ENCODE data around the gene FBXL14. TPM values are rescaled to one million over a fixed set of nuclear protein-coding genes. Genes with fewer than 3 reads are reported as not detected.
A peak's percentile ranks its signal among the peaks of the same experiment; 100 is the strongest.

Gene FBXL14
- polyA plus RNA-seq, 1 donor from 2014 or later = 15.1 TPM

GRCh38 chr12:1628666-1629337 is 34.4 kb upstream of the FBXL14 start, which contains the start of gene WNT5B:
Gene WNT5B, plus strand, starts transcription at chr12:1629231. Its CDS starts 2,124 bp downstream, at chr12:1631355.
- Histone ChIP-seq H3K27me3 (ENCODE audit: insufficient read depth, low read depth, low read length) (no peaks in the 10 kb centered on the region), H3F3A (ENCODE audit: insufficient read depth, low read length, poor library complexity, severe bottlenecking) (no peaks in the 10 kb centered on the region), H3K27ac (ENCODE audit: low read length) (no peak within 1 kb of the TSS), H3K36me3 (ENCODE audit: insufficient read depth, low read length) (no peaks in the 10 kb centered on the region), H3K9me2 (ENCODE audit: insufficient read depth, low read length) (no peaks in the 10 kb centered on the region), H3K9me3 (ENCODE audit: low read length) (no peaks in the 10 kb centered on the region), H3K4me2 (ENCODE audit: low read length) (no peak within 1 kb of the TSS), H2AFZ (ENCODE audit: low read depth, low read length) (no peak within 1 kb of the TSS), H3K79me2 (replicated peaks; ENCODE audit: insufficient read depth, low read length) (no peaks in the 10 kb centered on the region), H3K4me3 (ENCODE audit: low read length) (peak within 1 kb of the TSS; percentile 51), H4K20me1 (ENCODE audit: insufficient read depth) (no peaks in the 10 kb centered on the region), H3K9ac (ENCODE audit: low read length) (peak within 1 kb of the TSS; percentile 36)
- TF ChIP-seq RAD21 (conservative IDR thresholded peaks at IDR 0.05) (no peak), TAF1 (IDR thresholded peaks at IDR 0.05; ENCODE audit: low read depth) (no peak), EP300 (conservative IDR thresholded peaks at IDR 0.05; ENCODE audit: poor library complexity, severe bottlenecking) (no peak), MXI1 (conservative IDR thresholded peaks at IDR 0.05; ENCODE audit: poor library complexity, severe bottlenecking) (no peak), SMC3 (conservative IDR thresholded peaks at IDR 0.05; ENCODE audit: poor library complexity) (no peak), POLR2AphosphoS5 (IDR thresholded peaks at IDR 0.05) (no peak), EZH2 (IDR thresholded peaks at IDR 0.05; ENCODE audit: borderline replicate concordance, insufficient read depth, low read length, poor library complexity, severe bottlenecking) (no peak)
- TF ChIP-seq, protein P1, sequence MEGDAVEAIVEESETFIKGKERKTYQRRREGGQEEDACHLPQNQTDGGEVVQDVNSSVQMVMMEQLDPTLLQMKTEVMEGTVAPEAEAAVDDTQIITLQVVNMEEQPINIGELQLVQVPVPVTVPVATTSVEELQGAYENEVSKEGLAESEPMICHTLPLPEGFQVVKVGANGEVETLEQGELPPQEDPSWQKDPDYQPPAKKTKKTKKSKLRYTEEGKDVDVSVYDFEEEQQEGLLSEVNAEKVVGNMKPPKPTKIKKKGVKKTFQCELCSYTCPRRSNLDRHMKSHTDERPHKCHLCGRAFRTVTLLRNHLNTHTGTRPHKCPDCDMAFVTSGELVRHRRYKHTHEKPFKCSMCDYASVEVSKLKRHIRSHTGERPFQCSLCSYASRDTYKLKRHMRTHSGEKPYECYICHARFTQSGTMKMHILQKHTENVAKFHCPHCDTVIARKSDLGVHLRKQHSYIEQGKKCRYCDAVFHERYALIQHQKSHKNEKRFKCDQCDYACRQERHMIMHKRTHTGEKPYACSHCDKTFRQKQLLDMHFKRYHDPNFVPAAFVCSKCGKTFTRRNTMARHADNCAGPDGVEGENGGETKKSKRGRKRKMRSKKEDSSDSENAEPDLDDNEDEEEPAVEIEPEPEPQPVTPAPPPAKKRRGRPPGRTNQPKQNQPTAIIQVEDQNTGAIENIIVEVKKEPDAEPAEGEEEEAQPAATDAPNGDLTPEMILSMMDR (IDR thresholded peaks at IDR 0.05; ENCODE audit: poor library complexity, severe bottlenecking) = no peak
- TF ChIP-seq, protein P2, sequence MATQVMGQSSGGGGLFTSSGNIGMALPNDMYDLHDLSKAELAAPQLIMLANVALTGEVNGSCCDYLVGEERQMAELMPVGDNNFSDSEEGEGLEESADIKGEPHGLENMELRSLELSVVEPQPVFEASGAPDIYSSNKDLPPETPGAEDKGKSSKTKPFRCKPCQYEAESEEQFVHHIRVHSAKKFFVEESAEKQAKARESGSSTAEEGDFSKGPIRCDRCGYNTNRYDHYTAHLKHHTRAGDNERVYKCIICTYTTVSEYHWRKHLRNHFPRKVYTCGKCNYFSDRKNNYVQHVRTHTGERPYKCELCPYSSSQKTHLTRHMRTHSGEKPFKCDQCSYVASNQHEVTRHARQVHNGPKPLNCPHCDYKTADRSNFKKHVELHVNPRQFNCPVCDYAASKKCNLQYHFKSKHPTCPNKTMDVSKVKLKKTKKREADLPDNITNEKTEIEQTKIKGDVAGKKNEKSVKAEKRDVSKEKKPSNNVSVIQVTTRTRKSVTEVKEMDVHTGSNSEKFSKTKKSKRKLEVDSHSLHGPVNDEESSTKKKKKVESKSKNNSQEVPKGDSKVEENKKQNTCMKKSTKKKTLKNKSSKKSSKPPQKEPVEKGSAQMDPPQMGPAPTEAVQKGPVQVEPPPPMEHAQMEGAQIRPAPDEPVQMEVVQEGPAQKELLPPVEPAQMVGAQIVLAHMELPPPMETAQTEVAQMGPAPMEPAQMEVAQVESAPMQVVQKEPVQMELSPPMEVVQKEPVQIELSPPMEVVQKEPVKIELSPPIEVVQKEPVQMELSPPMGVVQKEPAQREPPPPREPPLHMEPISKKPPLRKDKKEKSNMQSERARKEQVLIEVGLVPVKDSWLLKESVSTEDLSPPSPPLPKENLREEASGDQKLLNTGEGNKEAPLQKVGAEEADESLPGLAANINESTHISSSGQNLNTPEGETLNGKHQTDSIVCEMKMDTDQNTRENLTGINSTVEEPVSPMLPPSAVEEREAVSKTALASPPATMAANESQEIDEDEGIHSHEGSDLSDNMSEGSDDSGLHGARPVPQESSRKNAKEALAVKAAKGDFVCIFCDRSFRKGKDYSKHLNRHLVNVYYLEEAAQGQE (IDR thresholded peaks at IDR 0.05; ENCODE audit: borderline replicate concordance) = no peak

GRCh38 chr12:1622406-1622805 is 28.0 kb upstream of the FBXL14 start:
- Histone ChIP-seq H3K9me2 (ENCODE audit: insufficient read depth, low read length) (no peaks in the 10 kb centered on the region), H2AFZ (ENCODE audit: low read depth, low read length) (no peak overlapping the region), H3K4me3 (ENCODE audit: low read length) (no peak overlapping the region), H3K9ac (ENCODE audit: low read length) (no peak overlapping the region), H3K27me3 (ENCODE audit: insufficient read depth, low read depth, low read length) (no peaks in the 10 kb centered on the region), H4K20me1 (ENCODE audit: insufficient read depth) (no peaks in the 10 kb centered on the region), H3K4me2 (ENCODE audit: low read length) (no peak overlapping the region), H3F3A (ENCODE audit: insufficient read depth, low read length, poor library complexity, severe bottlenecking) (no peaks in the 10 kb centered on the region), H3K79me2 (replicated peaks; ENCODE audit: insufficient read depth, low read length) (peaks cover 11% of the 10 kb centered on the region), H3K36me3 (ENCODE audit: insufficient read depth, low read length) (no peaks in the 10 kb centered on the region), H3K9me3 (ENCODE audit: low read length) (no peaks in the 10 kb centered on the region), H3K27ac (ENCODE audit: low read length) (no peak overlapping the region)
- no peak for TF ChIP-seq RAD21 (conservative IDR thresholded peaks at IDR 0.05)
- TF ChIP-seq, protein P2 (IDR thresholded peaks at IDR 0.05; ENCODE audit: borderline replicate concordance) = no peak
- TF ChIP-seq EZH2 (IDR thresholded peaks at IDR 0.05; ENCODE audit: borderline replicate concordance, insufficient read depth, low read length, poor library complexity, severe bottlenecking) = no peak
- TF ChIP-seq POLR2AphosphoS5 (IDR thresholded peaks at IDR 0.05) = no peak
- TF ChIP-seq, protein P1 (IDR thresholded peaks at IDR 0.05; ENCODE audit: poor library complexity, severe bottlenecking) = no peak
- no peak for TF ChIP-seq SMC3 (conservative IDR thresholded peaks at IDR 0.05; ENCODE audit: poor library complexity)
- TF ChIP-seq TAF1 (IDR thresholded peaks at IDR 0.05; ENCODE audit: low read depth) = no peak
- TF ChIP-seq EP300 (conservative IDR thresholded peaks at IDR 0.05; ENCODE audit: poor library complexity, severe bottlenecking) = no peak
- TF ChIP-seq MXI1 (conservative IDR thresholded peaks at IDR 0.05; ENCODE audit: poor library complexity, severe bottlenecking) = no peak
